Measurements from ENCODE around the gene SRL.

GRCh38 chr16:4226251-4227039, 15.4 kb downstream of the SRL start:
- TF ChIP-seq CTCF (IDR thresholded peaks at IDR 0.05; ENCODE audit: low read depth, low read length) (no peak), MAX (IDR thresholded peaks at IDR 0.05; ENCODE audit: low read depth, low read length) (no peak), POLR2A (IDR thresholded peaks at IDR 0.05; ENCODE audit: extremely low read depth, insufficient read length) (no peak)

All from NB4 (cell line).